Colonic mucosa (tissue), 4 donors: ENCODE results near the gene CWH43. TPM values are rescaled to one million over a fixed set of nuclear protein-coding genes. Genes with fewer than 3 reads are reported as not detected.
"Not testable (repeated sequence)": the region's sequence is repeated elsewhere in the genome, so short reads cannot be mapped to it uniquely, and the experiment has no call there.

Source experiments
- DNase-seq: peaks from one replicate; pipeline ENCODE4 v3.0.0-alpha.2; 2020
- H3K27ac ChIP-seq: fragments of 200-600 bp; one replicate; pipeline ENCODE4 v1.8.0; 2021
- H3K27me3 ChIP-seq: fragments of 200-600 bp; one replicate; pipeline ENCODE4 v1.8.0; 2021
- H3K36me3 ChIP-seq: fragments of 200-600 bp; one replicate; pipeline ENCODE4 v1.8.0; 2021
- H3K4me1 ChIP-seq: fragments of 200-600 bp; one replicate; pipeline ENCODE4 v1.8.0; 2021; ENCODE audit warnings: mild to moderate bottlenecking
- H3K4me3 ChIP-seq: fragments of 200-600 bp; one replicate; pipeline ENCODE4 v1.8.0; 2021
- H3K9ac ChIP-seq, 2 donors: one replicate each; pipeline ENCODE4 v1.7.0; 2013; ENCODE audit warnings: control low read depth in 2 of 2, low read depth in 2 of 2, low read length in 2 of 2
- H3K9me3 ChIP-seq: fragments of 200-600 bp; one replicate; pipeline ENCODE4 v1.8.0; 2021
- intact Hi-C: fragments of 100-400 bp; cut with DNase I; formaldehyde crosslinking; loops from one replicate; pipeline ENCODE4 v1.14.1; 2022
- total RNA-seq, 2 donors: library from RNA; stranded (reverse); fragmentation: NEBNext Ultra II Directional in 1 of 2; extraction: Animal tissue kit (Norgen Biotek cat#: 25700) in 1 of 2; gene quantifications; one replicate each; pipeline ENCODE4 v1.2.1, GENCODE V29; 2021
- TF ChIP-seq, protein P1 (sequence below): fragments of 200-600 bp; IDR thresholded peaks from one replicate; pipeline ENCODE4 v1.8.0; 2022; ENCODE audit warnings: antibody characterized with exemption, mild to moderate bottlenecking
- donor health status: healthy.
- donor health status: DM: no; HTN: no; CAD: no.
- donor health status: DM: no; HTN: no; CAD: no.

The CWH43 gene
- total RNA-seq, 2 donors from 2014 or later, result 18.2 to 29.9 TPM

DNA sequence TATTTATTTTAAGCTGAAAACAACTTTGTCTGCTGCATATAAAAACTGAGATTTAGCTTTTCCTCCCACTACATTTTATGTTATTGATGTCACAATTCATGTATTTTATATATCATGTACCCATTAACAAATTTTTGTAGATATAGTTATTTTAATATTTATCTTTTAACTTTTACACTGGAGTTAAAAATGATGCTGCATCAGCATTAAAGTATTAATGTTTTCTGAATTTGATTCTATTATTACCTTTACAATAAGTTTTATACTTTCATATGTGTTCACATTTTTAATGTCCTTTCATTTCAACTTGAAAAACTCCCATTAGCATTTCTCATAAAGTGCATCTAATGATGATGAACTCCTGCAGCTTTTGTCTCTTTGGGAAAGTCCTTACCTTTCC, 72.2 kb downstream of the CWH43 start:
- Histone ChIP-seq H3K4me1 (no peaks in the 10 kb centered on the region), H3K4me3 (no peak overlapping the region), H3K9me3 (no peaks in the 10 kb centered on the region), H3K9ac (no peak overlapping the region), H3K27ac (no peak overlapping the region), H3K27me3 (no peaks in the 10 kb centered on the region), H3K36me3 (no peaks in the 10 kb centered on the region)
- intact Hi-C loops, result no loop called here
- DNase-seq, result no peak
- TF ChIP-seq, protein P1, sequence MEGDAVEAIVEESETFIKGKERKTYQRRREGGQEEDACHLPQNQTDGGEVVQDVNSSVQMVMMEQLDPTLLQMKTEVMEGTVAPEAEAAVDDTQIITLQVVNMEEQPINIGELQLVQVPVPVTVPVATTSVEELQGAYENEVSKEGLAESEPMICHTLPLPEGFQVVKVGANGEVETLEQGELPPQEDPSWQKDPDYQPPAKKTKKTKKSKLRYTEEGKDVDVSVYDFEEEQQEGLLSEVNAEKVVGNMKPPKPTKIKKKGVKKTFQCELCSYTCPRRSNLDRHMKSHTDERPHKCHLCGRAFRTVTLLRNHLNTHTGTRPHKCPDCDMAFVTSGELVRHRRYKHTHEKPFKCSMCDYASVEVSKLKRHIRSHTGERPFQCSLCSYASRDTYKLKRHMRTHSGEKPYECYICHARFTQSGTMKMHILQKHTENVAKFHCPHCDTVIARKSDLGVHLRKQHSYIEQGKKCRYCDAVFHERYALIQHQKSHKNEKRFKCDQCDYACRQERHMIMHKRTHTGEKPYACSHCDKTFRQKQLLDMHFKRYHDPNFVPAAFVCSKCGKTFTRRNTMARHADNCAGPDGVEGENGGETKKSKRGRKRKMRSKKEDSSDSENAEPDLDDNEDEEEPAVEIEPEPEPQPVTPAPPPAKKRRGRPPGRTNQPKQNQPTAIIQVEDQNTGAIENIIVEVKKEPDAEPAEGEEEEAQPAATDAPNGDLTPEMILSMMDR, result no peak

DNA sequence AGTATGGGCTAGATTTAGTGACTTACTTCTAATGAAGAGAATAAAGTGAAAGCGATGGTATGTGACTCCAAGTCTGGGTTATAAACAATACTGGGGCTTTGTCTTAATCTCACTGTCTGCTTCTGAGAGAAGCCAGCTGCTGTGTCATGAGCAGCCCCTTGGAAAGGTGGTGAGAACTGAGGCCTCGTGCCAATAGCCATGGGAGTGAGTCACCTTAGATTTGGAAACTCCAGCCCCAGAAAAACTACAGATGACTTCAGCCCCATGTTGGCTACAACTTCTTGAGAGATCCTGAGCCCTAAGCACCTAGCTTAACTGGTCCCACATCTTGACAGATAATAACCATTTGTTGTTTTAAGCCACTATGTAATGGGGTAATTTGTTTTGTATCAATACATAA, 77.6 kb downstream of the CWH43 start:
- no peak overlapping the region for H3K27ac ChIP-seq
- intact Hi-C loops, result no loop called here
- H3K27me3 ChIP-seq, result no peaks in the 10 kb centered on the region
- no peak overlapping the region for H3K9ac ChIP-seq
- H3K36me3 ChIP-seq, result no peaks in the 10 kb centered on the region
- H3K9me3 ChIP-seq, result no peaks in the 10 kb centered on the region
- TF ChIP-seq, protein P1, result no peak
- DNase-seq, result no peak
- no peaks in the 10 kb centered on the region for H3K4me1 ChIP-seq
- no peak overlapping the region for H3K4me3 ChIP-seq

DNA sequence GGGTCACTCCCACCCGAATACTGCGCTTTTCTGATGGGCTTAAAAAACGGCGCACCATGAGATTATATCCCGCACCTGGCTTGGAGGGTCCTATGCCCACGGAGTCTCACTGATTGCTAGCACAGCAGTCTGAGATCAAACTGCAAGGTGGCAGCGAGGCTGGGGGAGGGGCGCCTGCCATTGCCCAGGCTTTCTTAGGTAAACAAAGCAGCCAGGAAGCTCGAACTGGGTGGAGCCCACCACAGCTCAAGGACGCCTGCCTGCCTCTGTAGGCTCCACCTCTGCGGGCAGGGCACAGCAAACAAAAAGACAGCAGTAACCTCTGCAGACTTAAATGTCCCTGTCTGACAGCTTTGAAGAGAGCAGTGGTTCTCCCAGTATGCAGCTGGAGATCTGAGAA, 86.1 kb downstream of the CWH43 start:
- H3K27me3 ChIP-seq, intact Hi-C loops, DNase-seq, H3K9ac ChIP-seq, H3K9me3 ChIP-seq, H3K36me3 ChIP-seq, H3K27ac ChIP-seq, H3K4me1 ChIP-seq, H3K4me3 ChIP-seq: not testable (repeated sequence)

DNA sequence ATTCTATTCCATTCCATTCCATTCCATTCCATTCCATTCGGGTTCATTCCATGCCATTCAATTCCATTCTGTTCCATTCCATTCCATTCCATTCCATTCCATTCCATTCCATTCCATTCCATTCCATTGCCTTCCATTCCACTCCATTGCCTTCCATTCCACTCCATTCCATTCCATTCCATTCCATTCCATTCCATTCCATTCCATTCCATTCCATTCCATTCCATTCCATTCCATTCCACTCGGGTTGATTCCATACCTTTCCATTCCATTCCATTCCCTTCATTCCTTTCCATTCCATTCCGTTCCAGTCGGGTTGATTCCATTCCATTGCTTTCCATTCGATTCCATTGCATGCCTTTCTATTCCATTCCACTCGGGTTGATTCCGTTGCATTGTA, 105.8 kb downstream of the CWH43 start:
- DNase-seq, H3K27me3 ChIP-seq, intact Hi-C loops: not testable (repeated sequence)

DNA sequence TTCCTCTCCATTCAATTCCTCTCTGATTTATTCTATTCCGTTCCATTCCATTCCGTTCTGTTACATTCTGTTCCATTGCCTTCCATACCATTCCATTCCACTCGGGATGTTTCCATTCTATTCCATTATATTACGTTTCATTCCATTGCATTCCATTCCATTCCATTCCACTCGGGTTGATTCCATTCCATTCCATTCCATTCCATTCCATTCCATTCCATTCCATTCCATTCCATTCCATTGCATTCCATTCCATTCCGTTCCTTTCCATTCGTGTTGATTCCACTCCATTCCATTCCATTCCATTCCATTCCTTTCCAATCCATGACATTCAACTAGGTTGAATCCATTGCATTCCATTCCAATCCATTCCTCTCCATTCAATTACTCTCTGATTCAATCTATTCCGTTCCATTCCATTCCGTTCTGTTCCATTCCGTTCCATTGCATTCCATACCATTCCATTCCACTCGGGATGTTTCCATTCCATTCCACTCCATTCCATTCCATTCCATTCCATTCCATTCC, 106.6 kb downstream of the CWH43 start:
- intact Hi-C loops, H3K36me3 ChIP-seq: not testable (repeated sequence)

More for the DNA sequence above, 105.8 kb downstream of the CWH43 start:
- H3K4me1 ChIP-seq, H3K9me3 ChIP-seq, H3K4me3 ChIP-seq, H3K27ac ChIP-seq, H3K9ac ChIP-seq, H3K36me3 ChIP-seq: not testable (repeated sequence)

DNA sequence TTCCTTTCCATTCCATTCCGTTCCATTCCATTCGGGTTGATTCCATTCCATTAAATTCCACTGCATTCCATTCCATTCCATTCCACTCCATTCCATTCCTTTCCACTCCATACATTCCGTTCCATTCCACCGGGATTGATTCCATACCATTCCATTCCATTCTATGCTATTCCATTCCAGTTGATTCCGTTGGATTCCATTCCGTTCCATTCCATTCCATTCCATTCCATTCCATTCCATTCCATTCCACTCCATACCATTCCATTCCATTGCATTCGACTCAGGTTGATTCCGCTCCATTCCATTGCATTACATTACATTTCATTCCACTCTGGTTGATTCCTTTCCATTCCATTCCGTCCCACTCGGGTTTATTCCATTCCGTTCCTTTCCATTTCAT, 110.1 kb downstream of the CWH43 start:
- DNase-seq, H3K4me3 ChIP-seq, H3K27me3 ChIP-seq, H3K27ac ChIP-seq, H3K9me3 ChIP-seq, H3K4me1 ChIP-seq, intact Hi-C loops, H3K9ac ChIP-seq, H3K36me3 ChIP-seq: not testable (repeated sequence)

More for the DNA sequence above, 106.6 kb downstream of the CWH43 start:
- not testable (repeated sequence) for H3K9ac ChIP-seq, H3K4me3 ChIP-seq, H3K9me3 ChIP-seq, DNase-seq, H3K27me3 ChIP-seq, H3K4me1 ChIP-seq, H3K27ac ChIP-seq

DNA sequence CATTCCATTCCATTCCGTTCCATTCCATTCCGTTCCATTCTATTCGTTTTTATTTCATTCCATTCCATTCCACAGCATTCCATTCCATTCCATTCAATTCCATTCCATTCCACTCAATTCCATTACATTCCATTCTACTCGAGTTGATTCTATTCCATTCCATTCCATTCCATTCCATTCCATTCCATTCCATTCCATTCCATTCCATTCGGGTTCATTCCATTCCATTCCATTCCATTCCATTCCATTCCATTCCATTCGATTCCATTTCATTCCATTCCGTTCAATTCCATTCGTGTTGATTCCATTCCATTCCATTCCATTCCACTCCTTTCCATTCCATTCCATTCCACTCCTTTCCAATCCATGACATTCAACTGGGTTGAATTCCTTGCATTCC, 110.6 kb downstream of the CWH43 start:
- H3K4me1 ChIP-seq, H3K36me3 ChIP-seq, H3K27me3 ChIP-seq, intact Hi-C loops, H3K27ac ChIP-seq, H3K4me3 ChIP-seq, H3K9me3 ChIP-seq, DNase-seq, H3K9ac ChIP-seq: not testable (repeated sequence)

DNA sequence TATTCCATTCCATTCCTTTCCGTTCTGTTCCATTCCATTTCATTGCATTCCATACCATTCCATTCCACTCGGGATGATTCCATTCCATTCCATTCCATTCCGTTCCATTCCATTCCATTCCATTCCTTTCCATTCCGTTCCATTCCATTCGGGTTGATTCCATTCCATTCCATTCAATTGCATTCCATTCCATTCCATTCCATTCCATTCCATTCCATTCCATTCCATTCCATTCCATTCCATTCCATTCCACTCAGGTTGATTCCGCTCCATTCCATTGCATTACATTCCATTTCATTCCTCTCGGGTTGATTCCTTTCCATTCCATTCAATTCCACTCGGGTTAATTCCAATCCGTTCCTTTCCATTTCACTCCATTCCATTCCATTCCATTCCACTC, 111.0 kb downstream of the CWH43 start:
- H3K9ac ChIP-seq, H3K36me3 ChIP-seq, H3K4me1 ChIP-seq, intact Hi-C loops, H3K27me3 ChIP-seq, H3K9me3 ChIP-seq, DNase-seq, H3K4me3 ChIP-seq, H3K27ac ChIP-seq: not testable (repeated sequence)

DNA sequence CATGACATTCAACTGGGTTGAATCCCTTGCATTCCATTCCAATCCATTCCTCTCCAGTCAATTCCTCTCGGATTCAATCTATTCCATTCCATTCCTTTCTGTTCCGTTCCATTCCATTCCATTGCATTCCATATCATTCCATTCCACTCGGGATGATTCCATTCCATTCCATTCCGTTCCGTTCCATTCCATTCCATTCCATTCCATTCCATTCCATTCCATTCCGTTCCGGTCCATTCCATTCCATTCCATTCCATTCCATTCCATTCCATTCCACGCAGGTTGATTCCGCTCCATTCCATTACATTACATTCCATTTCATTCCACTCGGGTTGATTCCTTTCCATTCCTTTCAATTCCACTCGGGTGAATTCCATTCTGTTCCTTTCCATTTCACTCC, 111.4 kb downstream of the CWH43 start:
- DNase-seq, H3K4me3 ChIP-seq, H3K9me3 ChIP-seq, H3K4me1 ChIP-seq, H3K27me3 ChIP-seq, H3K9ac ChIP-seq, H3K36me3 ChIP-seq, H3K27ac ChIP-seq, intact Hi-C loops: not testable (repeated sequence)

DNA sequence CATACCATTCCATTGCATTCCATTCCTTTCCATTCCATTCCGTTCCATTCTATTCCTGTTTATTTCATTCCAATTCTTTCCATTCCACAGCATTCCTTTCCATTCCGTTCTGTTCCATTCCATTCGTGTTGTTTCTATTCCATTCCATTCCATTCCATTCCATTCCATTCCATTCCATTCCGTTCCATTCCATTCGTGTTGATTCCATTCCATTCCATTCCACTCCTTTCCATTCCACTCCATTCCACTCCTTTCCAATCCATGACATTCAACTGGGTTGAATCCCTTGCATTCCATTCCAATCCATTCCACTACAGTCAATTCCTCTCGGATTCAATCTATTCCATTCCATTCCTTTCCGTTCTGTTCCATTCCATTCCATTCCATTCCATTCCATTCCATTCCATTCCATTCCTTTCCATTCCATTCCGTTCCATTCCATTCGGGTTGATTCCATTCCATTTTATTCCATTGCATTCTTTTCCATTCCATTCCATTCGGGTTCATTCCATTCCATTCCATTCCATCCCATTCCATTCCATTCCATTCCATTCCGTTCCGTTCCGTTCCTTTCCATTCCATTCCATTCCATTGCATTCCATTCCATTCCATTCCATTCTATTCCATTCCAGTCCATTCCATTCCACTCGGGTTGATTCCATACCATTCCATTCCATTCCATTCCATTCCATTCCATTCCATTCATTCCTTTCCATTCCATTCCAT, 112.1 kb downstream of the CWH43 start:
- H3K4me1 ChIP-seq, DNase-seq, H3K36me3 ChIP-seq, H3K9me3 ChIP-seq, H3K27me3 ChIP-seq, H3K27ac ChIP-seq, H3K4me3 ChIP-seq, intact Hi-C loops, H3K9ac ChIP-seq: not testable (repeated sequence)

DNA sequence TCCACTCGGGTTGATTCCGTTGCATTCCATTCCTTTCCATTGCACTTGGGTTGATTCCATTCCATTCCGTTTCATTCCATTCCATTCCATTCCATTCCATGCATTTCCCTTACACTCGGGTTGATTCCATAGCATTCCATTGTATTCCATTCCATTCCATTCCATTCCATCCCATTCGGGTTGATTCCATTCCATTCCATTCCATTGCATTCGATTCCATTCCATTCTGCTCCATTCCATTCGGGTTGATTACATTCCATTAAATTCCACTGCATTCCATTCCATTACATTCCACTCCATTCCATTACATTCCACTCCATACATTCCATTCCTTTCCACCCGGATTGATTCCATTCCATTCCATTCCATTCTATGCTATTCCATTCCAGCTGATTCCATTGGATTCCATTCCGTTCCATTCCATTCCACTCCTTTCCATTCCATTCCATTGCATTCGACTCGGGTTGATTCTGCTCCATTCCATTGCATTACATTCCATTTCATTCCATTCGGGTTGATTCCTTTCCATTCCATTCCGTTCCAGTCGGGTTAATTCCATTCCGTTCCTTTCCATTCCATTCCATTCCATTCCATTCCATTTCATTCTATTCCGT, 113.9 kb downstream of the CWH43 start:
- H3K27ac ChIP-seq, H3K4me1 ChIP-seq, H3K9me3 ChIP-seq, H3K36me3 ChIP-seq, H3K9ac ChIP-seq, H3K27me3 ChIP-seq, H3K4me3 ChIP-seq, DNase-seq, intact Hi-C loops: not testable (repeated sequence)
